ENCODE results near the gene AGAP1. TPM values are rescaled to one million over a fixed set of nuclear protein-coding genes. Genes with fewer than 3 reads are reported as not detected.

Gene AGAP1
- total and polyA plus RNA-seq, 7 donors: 4.2 to 21.6 (median 16.6) TPM

DNA sequence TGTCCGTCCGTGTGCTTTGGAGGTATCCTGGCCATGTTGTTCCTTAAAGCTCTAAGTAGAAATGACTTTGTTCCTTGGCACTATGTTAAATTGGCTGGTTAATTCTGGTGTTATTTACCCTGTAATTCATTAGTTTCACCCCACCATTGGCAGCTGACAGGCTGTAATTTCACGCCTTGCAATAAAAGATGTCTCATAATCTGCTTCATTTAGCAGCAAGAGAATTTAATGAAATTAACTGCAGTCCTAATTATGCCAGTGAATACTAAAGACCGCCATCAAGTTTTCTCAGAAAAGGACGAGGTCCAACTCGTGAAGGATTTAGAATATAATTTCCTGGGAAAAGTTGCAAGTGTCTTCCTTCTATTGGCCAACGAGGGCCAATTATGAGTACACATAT lies 355.1 kb downstream of the AGAP1 start:
- ATAC-seq (no peak), DNase-seq (no peak)
- intact Hi-C loops (cut with DNase I): no loop called here
- TF ChIP-seq, protein P1, sequence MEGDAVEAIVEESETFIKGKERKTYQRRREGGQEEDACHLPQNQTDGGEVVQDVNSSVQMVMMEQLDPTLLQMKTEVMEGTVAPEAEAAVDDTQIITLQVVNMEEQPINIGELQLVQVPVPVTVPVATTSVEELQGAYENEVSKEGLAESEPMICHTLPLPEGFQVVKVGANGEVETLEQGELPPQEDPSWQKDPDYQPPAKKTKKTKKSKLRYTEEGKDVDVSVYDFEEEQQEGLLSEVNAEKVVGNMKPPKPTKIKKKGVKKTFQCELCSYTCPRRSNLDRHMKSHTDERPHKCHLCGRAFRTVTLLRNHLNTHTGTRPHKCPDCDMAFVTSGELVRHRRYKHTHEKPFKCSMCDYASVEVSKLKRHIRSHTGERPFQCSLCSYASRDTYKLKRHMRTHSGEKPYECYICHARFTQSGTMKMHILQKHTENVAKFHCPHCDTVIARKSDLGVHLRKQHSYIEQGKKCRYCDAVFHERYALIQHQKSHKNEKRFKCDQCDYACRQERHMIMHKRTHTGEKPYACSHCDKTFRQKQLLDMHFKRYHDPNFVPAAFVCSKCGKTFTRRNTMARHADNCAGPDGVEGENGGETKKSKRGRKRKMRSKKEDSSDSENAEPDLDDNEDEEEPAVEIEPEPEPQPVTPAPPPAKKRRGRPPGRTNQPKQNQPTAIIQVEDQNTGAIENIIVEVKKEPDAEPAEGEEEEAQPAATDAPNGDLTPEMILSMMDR (IDR thresholded peaks at IDR 0.05): no peak
- H3K4me1 ChIP-seq: no peaks in the 10 kb centered on the region
- H3K9me3 ChIP-seq: no peaks in the 10 kb centered on the region
- H3K36me3 ChIP-seq (ENCODE audit: insufficient read depth in 1 of 2, low read depth in 1 of 2): no peaks in the 10 kb centered on the region
- 75 to 82% (median 77%) methylated on average over 7 of the region's 7 CpGs for WGBS, 3 donors
- no peaks in the 10 kb centered on the region for H3K27me3 ChIP-seq (ENCODE audit: insufficient read depth in 3 of 3, low read length in 2 of 3)
- no peak overlapping the region for H3K27ac ChIP-seq
- no peak overlapping the region for H3K4me3 ChIP-seq

DNA sequence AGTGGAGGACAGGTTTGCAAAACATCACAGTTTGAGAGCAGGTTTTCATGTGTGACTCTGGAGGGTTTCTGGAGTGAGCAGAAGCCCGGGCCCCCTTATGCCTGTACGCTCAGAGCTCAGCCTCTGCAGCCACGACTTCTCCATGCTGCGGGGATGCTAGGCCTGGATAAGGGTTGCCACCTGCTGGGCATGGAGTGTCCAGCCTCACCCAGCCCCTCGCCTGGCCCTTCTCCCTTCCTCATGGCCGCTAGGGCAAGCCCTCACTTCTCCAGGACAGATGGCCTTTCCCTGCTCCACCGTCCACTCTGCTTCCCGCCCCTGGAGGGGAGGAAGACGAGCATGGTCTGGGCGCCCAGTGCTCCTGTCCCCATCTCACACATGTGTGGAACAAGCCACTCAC lies 355.6 kb downstream of the AGAP1 start:
- intact Hi-C loops (cut with DNase I): no loop called here
- TF ChIP-seq, protein P1 (IDR thresholded peaks at IDR 0.05): no peak

DNA sequence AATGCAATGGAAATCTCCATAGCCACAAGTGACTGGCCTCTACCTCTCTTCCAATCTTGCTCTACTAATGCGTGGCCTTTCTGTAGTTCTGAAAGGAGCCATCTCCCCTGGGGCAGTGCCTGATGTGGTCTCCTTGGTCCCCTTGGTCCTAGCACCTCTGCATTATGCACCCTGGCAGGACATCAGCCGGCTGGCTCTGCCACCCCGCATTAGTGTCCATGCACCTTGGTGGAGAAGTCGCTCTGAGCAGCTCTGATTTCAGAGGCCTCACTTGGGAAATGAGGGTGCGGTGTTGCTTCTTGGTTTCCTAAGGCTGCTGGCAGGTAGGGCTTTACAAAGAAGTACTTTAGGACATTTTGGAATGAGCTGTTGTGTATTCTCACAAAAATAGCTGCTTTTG lies 356.4 kb downstream of the AGAP1 start:
- intact Hi-C loops (cut with DNase I): no loop called here
- Histone ChIP-seq H3K4me3 (no peak overlapping the region), H3K27ac (no peak overlapping the region), H3K27me3 (ENCODE audit: insufficient read depth in 3 of 3, low read length in 2 of 3) (no peaks in the 10 kb centered on the region), H3K4me1 (no peaks in the 10 kb centered on the region), H3K9me3 (no peaks in the 10 kb centered on the region), H3K36me3 (ENCODE audit: insufficient read depth in 1 of 2, low read depth in 1 of 2) (no peaks in the 10 kb centered on the region)
- TF ChIP-seq, protein P1 (IDR thresholded peaks at IDR 0.05): no peak
- no peak for DNase-seq
- no peak for ATAC-seq
- 78 to 88% (median 86%) methylated on average over 5 of the region's 5 CpGs for WGBS, 3 donors

More for the DNA sequence above, 355.6 kb downstream of the AGAP1 start:
- Histone ChIP-seq H3K27me3 (ENCODE audit: insufficient read depth in 3 of 3, low read length in 2 of 3) (no peaks in the 10 kb centered on the region), H3K36me3 (ENCODE audit: insufficient read depth in 1 of 2, low read depth in 1 of 2) (no peaks in the 10 kb centered on the region), H3K9me3 (no peaks in the 10 kb centered on the region), H3K4me3 (no peak overlapping the region), H3K4me1 (no peaks in the 10 kb centered on the region), H3K27ac (no peak overlapping the region)
- 90 to 98% (median 94%) methylated on average over 9 to 10 of the region's 10 CpGs for WGBS, 3 donors
- no peak for ATAC-seq
- no peak for DNase-seq

DNA sequence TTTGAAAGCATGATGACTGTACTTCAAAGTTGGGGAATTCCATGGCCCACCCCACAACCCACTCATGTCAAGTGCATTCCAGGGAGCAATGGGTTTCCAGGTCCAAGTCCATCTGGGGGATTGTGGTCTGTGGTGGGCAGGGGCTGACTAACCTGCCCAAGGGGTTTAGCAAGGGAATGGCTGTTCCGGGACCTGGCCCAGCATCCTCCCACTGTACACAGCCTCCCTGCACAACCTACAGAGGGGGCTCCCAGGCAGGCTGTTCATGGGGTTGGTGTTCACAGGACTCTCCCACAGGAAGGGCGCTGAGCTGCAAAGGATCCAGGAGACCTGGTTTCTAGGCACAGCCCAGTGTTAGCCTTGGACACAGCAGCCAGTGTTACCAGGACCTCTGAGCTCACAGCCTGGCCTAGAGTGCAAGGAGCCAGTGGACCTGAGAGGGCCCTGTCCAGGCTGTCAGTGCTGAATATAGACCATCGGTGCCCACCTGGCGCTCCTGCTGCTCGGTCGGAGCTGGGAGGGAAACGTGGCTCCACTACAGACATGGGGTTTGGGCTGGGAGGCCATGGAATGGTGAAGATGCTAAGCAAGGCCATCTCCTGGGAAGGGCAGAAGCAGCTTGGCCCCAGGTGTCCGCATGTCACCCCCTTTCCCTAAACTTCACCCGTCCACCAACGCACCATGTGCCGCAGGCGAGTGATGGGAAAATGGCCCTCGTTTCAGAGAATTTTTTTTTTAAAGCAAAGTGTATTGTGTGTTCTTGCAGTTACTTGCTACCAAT lies 357.1 kb downstream of the AGAP1 start:
- H3K4me1 ChIP-seq: no peaks in the 10 kb centered on the region
- no peaks in the 10 kb centered on the region for H3K36me3 ChIP-seq (ENCODE audit: insufficient read depth in 1 of 2, low read depth in 1 of 2)
- H3K9me3 ChIP-seq: no peaks in the 10 kb centered on the region
- intact Hi-C loops (cut with DNase I): no loop called here
- WGBS, 3 donors: 95 to 97% (median 96%) methylated on average over 13 of the region's 13 CpGs
- no peak overlapping the region for H3K27ac ChIP-seq
- no peak for ATAC-seq
- H3K27me3 ChIP-seq (ENCODE audit: insufficient read depth in 3 of 3, low read length in 2 of 3): no peaks in the 10 kb centered on the region
- no peak for DNase-seq
- TF ChIP-seq, protein P1 (IDR thresholded peaks at IDR 0.05): no peak
- H3K4me3 ChIP-seq: no peak overlapping the region
